Panc1 (cell line): ENCODE measurements around the gene TLE4. TPM values are rescaled to one million over a fixed set of nuclear protein-coding genes. Genes with fewer than 3 reads are reported as not detected.

Experiments
- ATAC-seq: fragments of 200-7000 bp; cut with Tn5 transposase; 2 replicates; pipeline ENCODE4 v1.9.1; 2020; ENCODE audit warnings: mild to moderate bottlenecking, moderate library complexity
- BruUV-seq: library from RNA; stranded (reverse); fragments of 400-500 nt; replicated peaks from 2 replicates; lab custom pipeline; 2021; lab: Mats Ljungman, UMichigan
- CTCF ChIA-PET: fragments of 300-600 bp; sonication (Branson Sonifier 250); formaldehyde crosslinking; loops from one replicate; lab custom pipeline; 2022; ENCODE audit warnings: antibody characterized with exemption; lab: Charles Lee
- POLR2A ChIA-PET: fragments of 300-600 bp; sonication (Branson Sonifier 250); formaldehyde crosslinking; loops from one replicate; lab custom pipeline; 2022; ENCODE audit warnings: antibody characterized with exemption; lab: Charles Lee
- DNase-seq: peaks from one replicate; pipeline ENCODE4 v3.0.0-alpha.2; 2010; ENCODE audit warnings: low read depth, low spot score
- H3K27ac ChIP-seq: 2 replicates; pipeline ENCODE4 v1.5.1; 2011; ENCODE audit warnings: mild to moderate bottlenecking, low read length, inconsistent platforms
- H3K27me3 ChIP-seq: fragments of 200-500 bp; sonication (Bioruptor generic); 2 replicates; pipeline ENCODE4 v1.6.0; 2014; ENCODE audit warnings: low read length, inconsistent platforms; ENCODE audit not compliant: control insufficient read depth, insufficient read depth
- H3K36me3 ChIP-seq: fragments of 200-500 bp; sonication (Bioruptor generic); 2 replicates; pipeline ENCODE4 v1.5.1; 2014; ENCODE audit warnings: inconsistent platforms, mild to moderate bottlenecking, low read length, moderate library complexity; ENCODE audit not compliant: control insufficient read depth, insufficient read depth
- H3K4me1 ChIP-seq: 2 replicates; pipeline ENCODE4 v1.5.1; 2011; ENCODE audit warnings: inconsistent platforms, mild to moderate bottlenecking, low read length, moderate library complexity; ENCODE audit not compliant: control insufficient read depth, insufficient read depth
- H3K4me3 ChIP-seq, 2 experiments: 2 replicates each; pipeline ENCODE4 v1.5.1; 2011 to 2012; ENCODE audit warnings: low read depth in 2 of 2, low read length in 2 of 2, mild to moderate bottlenecking in 2 of 2, inconsistent platforms in 1 of 2, moderate library complexity in 1 of 2
- H3K9me3 ChIP-seq: fragments of 200-500 bp; sonication (Bioruptor generic); 2 replicates; pipeline ENCODE4 v1.5.1; 2014; ENCODE audit warnings: low read depth, mild to moderate bottlenecking, inconsistent platforms, low read length, moderate library complexity; ENCODE audit not compliant: control insufficient read depth, insufficient read depth
- CTCF ChIP-seq: fragments of 450-650 bp; IDR thresholded peaks from 2 replicates; pipeline ENCODE4 v1.5.1; 2017; ENCODE audit warnings: mild to moderate bottlenecking
- POLR2AphosphoS5 ChIP-seq: IDR thresholded peaks from 2 replicates; pipeline ENCODE4 v1.6.1; 2012; ENCODE audit warnings: mild to moderate bottlenecking, low read depth, low read length, moderate library complexity
- REST ChIP-seq, 2 experiments: IDR thresholded peaks; 2 replicates each; pipeline ENCODE4 v1.6.1; 2011 to 2012; ENCODE audit warnings: low read depth in 2 of 2, control low read depth in 1 of 2, low read length in 1 of 2, mild to moderate bottlenecking in 1 of 2, moderate library complexity in 1 of 2; ENCODE audit not compliant: insufficient read depth in 1 of 2
- SIN3A ChIP-seq: IDR thresholded peaks from 2 replicates; pipeline ENCODE4 v1.6.1; 2012; ENCODE audit warnings: low read depth, mild to moderate bottlenecking, low read length, moderate library complexity, borderline replicate concordance; ENCODE audit not compliant: insufficient read depth
- TCF7L2 ChIP-seq: IDR thresholded peaks from 2 replicates; pipeline ENCODE4 v1.6.1; 2011; ENCODE audit warnings: mild to moderate bottlenecking, low read depth, low read length, inconsistent platforms
- in situ Hi-C: cut with HindIII; loops from 2 replicates; pipeline ENCODE4 v1.10.0; 2016; ENCODE audit warnings: low sequenced_read_pairs, low pct_unique_long_range_greater_than_20kb
- intact Hi-C: fragments of 100-400 bp; cut with micrococcal nuclease; formaldehyde crosslinking; loops from one replicate; pipeline ENCODE4 v1.10.0; 2022; ENCODE audit not compliant: unreplicated experiment
- total RNA-seq: library from RNA; stranded (reverse); gene quantifications from one replicate; pipeline ENCODE4 v1.2.1, GENCODE V29; 2021; ENCODE audit not compliant: unreplicated experiment

TLE4 gene
- total RNA-seq, 1 experiment from 2014 or later = 8.7 TPM

GRCh38 chr9:79573412-79573923, 1.7 kb downstream of the TLE4 start:
- H3K27ac ChIP-seq = no peak overlapping the region
- no peaks in the 10 kb centered on the region; the same call in 1 of the 2 replicates for H3K4me1 ChIP-seq
- no peaks in the 10 kb centered on the region for H3K36me3 ChIP-seq
- H3K9me3 ChIP-seq = no peaks in the 10 kb centered on the region
- intact Hi-C loops (no loop called here), in situ Hi-C loops (no loop called here)
- POLR2A ChIA-PET = no interaction called here
- H3K4me3 ChIP-seq = peak overlapping the region; percentile 45 to 59
- no TSS peak for BruUV-seq
- TF ChIP-seq CTCF = no peak
- TF ChIP-seq REST (IDR thresholded peaks at IDR 0.05; ENCODE audit: insufficient read depth in 1 of 2, low read depth in 2 of 2, low read length in 1 of 2) = no peak
- TF ChIP-seq POLR2AphosphoS5 = no peak
- TF ChIP-seq SIN3A = no peak
- no peak for TF ChIP-seq TCF7L2
- ATAC-seq (no peak), DNase-seq (no peak)
- CTCF ChIA-PET = no interaction called here
- peaks cover 4% of the 10 kb centered on the region for H3K27me3 ChIP-seq

- no TSS peak for BruUV-seq
- POLR2A ChIA-PET = no interaction called here
- ATAC-seq = no peak
- Histone ChIP-seq H3K36me3 (no peaks in the 10 kb centered on the region), H3K27ac (no peak overlapping the region), H3K27me3 (peaks cover 4% of the 10 kb centered on the region), H3K4me1 (no peaks in the 10 kb centered on the region; the same call in 1 of the 2 replicates), H3K9me3 (no peaks in the 10 kb centered on the region), H3K4me3 (peak overlapping the region; percentile 45 to 59)
- intact Hi-C loops = no loop called here
- in situ Hi-C loops = no loop called here
- DNase-seq = no peak
- CTCF ChIA-PET = no interaction called here
- TF ChIP-seq SIN3A (no peak), REST (IDR thresholded peaks at IDR 0.05; ENCODE audit: insufficient read depth in 1 of 2, low read depth in 2 of 2, low read length in 1 of 2) (no peak)
Measured at GRCh38 chr9:79574136-79574535, 2.4 kb downstream of the TLE4 start.
